Spleen (tissue), 7 donors: ENCODE measurements around the gene MAGI2.

Experiments used
- POLR2A ChIP-seq, 3 donors: fragments of 450-650 bp; IDR thresholded peaks; one replicate each; pipeline ENCODE4 v1.5.1; 2017; ENCODE audit warnings: antibody characterized with exemption in 3 of 3, mild to moderate bottlenecking in 1 of 3
- POLR2AphosphoS5 ChIP-seq, 3 donors: sonication (generic); formaldehyde crosslinking; IDR thresholded peaks; one replicate each; pipeline ENCODE4 v1.5.1; 2017; ENCODE audit warnings: antibody characterized with exemption in 3 of 3
- TF ChIP-seq, protein P1 (sequence below), 11 experiments: fragments of 200-600 bp in 7 of 11; fragments of 450-650 bp in 4 of 11; sonication (generic) in 4 of 11; IDR thresholded peaks in 8 of 11; conservative IDR thresholded peaks in 3 of 11; 1 replicate in 7 of 11; 2 replicates in 4 of 11; pipeline versions ENCODE4 v1.4.0 to v1.8.0; 2016 to 2021; ENCODE audit warnings: antibody characterized with exemption in 11 of 11, inconsistent platforms in 4 of 11, mild to moderate bottlenecking in 1 of 11
- donor health status: DM: no; HTN: no; CAD: no; lungs with moderate emphysema.
- donor health status: DM: no; HTN: no; CAD: no.
- donor health status: DM: no; HTN: no; CAD: no.

- TF ChIP-seq, protein P1, sequence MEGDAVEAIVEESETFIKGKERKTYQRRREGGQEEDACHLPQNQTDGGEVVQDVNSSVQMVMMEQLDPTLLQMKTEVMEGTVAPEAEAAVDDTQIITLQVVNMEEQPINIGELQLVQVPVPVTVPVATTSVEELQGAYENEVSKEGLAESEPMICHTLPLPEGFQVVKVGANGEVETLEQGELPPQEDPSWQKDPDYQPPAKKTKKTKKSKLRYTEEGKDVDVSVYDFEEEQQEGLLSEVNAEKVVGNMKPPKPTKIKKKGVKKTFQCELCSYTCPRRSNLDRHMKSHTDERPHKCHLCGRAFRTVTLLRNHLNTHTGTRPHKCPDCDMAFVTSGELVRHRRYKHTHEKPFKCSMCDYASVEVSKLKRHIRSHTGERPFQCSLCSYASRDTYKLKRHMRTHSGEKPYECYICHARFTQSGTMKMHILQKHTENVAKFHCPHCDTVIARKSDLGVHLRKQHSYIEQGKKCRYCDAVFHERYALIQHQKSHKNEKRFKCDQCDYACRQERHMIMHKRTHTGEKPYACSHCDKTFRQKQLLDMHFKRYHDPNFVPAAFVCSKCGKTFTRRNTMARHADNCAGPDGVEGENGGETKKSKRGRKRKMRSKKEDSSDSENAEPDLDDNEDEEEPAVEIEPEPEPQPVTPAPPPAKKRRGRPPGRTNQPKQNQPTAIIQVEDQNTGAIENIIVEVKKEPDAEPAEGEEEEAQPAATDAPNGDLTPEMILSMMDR (IDR thresholded peaks at IDR 0.05 in 8 of 11, conservative IDR thresholded peaks at IDR 0.05 in 3 of 11): no peak
- TF ChIP-seq POLR2A (IDR thresholded peaks at IDR 0.05): no peak
- TF ChIP-seq POLR2AphosphoS5 (IDR thresholded peaks at IDR 0.05): no peak
These were observed 1441.8 kb downstream of the MAGI2 start for GRCh38 chr7:78011642-78012041.
